Right ventricle myocardium inferior (tissue), 1 donor: ENCODE measurements around the gene RIN3. TPM values are rescaled to one million over a fixed set of nuclear protein-coding genes. Genes with fewer than 3 reads are reported as not detected.
A peak's percentile ranks its signal among the peaks of the same experiment; 100 is the strongest.

Experiments
- ATAC-seq: fragments of 200-7000 bp; cut with Tn5 transposase; one replicate; pipeline ENCODE4 v1.9.1; 2020; ENCODE audit warnings: mild to moderate bottlenecking, moderate library complexity
- DNase-seq: peaks from one replicate; pipeline ENCODE4 v3.0.0; 2021; ENCODE audit errors: missing footprints
- intact Hi-C: fragments of 100-400 bp; cut with DNase I; formaldehyde crosslinking; loops from one replicate; pipeline ENCODE4 v1.11.0; 2022
- total RNA-seq: library from RNA; stranded (reverse); fragmentation: NEBNext Ultra II Directional; extraction: Animal tissue kit (Norgen Biotek cat#: 25700); gene quantifications from one replicate; pipeline ENCODE4 v1.2.1, GENCODE V29; 2021
- donor health status: DM: no; HTN: yes; CAD: no; lungs with severe emphysema.

RIN3 gene
- total RNA-seq, 1 donor from 2014 or later, result 13.0 TPM

DNA sequence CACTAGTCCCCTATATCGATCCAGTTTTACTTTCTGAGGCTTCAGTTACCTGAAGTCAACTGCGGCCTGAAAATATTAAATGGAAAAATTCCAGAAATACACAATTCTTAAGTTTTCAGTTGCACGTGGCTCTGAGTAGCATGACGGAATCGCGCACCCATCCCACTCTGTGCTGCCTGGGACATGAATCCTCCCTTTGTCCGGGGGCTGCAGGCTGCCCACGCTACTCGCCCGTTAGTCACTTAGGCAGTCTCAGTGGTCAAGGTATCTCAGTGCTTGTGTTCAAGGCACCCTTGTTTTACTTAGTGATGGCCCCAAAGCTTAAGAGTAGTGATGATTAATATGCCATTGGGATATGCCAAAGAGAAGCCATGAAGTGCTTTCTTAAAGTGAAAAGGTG, 188.2 kb downstream of the RIN3 start:
- ATAC-seq (no peak), DNase-seq (no peak)
- intact Hi-C loops, result no loop called here

DNA sequence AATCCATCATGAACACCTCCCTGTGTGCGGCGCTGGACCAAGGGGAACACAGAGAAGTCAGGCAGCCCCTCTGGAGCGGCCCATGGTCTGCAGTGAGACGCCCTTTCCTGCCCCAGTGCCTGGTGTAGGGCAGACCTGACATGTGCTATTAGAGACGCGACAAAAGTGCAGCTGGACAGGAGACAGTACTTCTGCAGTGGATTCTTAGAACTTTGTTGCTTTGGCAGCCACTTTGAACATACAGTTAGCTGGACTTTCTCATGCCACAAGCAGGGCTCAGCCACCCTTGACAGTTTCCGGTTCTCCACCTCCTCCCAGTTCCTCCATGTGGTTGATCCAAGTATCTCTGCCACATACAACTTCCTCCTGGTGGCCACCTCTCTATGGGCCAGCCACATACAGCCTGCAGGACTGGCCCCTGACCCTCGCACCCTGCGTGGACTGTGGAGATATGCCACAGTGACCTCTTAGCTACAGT, 188.9 kb downstream of the RIN3 start:
- intact Hi-C loops, result no loop called here
- ATAC-seq (peak; percentile 49), DNase-seq (no peak)

GRCh38 chr14:92703516-92703915, 189.9 kb downstream of the RIN3 start:
- intact Hi-C loops, result no loop called here
- ATAC-seq, result no peak
- DNase-seq, result no peak

- intact Hi-C loops, result no loop called here
- ATAC-seq (peak; percentile 39), DNase-seq (no peak)
Measured at GRCh38 chr14:92704036-92704804, 190.6 kb downstream of the RIN3 start.

- DNase-seq (no peak), ATAC-seq (no peak)
- intact Hi-C loops, result no loop called here
Measured at GRCh38 chr14:92704821-92705220, 191.2 kb downstream of the RIN3 start.

DNA sequence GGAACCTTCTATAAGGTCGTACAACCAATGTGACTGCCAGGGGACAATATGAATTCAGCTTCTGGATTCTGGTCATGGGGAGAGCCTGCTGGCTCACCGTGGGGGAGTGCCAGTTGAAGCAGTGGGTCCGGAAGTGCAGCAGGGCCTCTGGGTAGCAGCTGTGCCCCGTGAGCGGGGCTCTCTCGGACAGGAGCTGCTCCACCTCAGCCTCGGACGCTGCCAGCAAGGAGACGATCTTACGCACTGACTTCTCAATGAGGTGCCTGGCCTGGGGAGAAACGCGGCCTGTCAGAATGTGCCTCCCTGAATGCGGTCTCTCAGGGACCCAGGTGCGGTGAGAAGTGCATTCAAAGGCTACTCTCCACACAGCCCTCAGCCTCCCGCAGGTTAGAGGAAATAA, 192.8 kb downstream of the RIN3 start:
- DNase-seq (no peak), ATAC-seq (no peak)
- intact Hi-C loops, result no loop called here

- ATAC-seq (no peak), DNase-seq (no peak)
- intact Hi-C loops, result no loop called here
Measured at GRCh38 chr14:92709340-92710000, 195.9 kb downstream of the RIN3 start.

GRCh38 chr14:92710001-92710341, 196.4 kb downstream of the RIN3 start:
- DNase-seq (no peak), ATAC-seq (no peak)
- intact Hi-C loops, result loop anchor here (5.0 kb wide), 1 partner anchor 37 kb away; the partner anchor contains the start of gene LGMN

- intact Hi-C loops, result loop anchor here (5.0 kb wide), 1 partner anchor 35 kb away; the partner anchor contains the start of gene LGMN
- no peak for DNase-seq
- ATAC-seq, result no peak
Measured at GRCh38 chr14:92711976-92712653, 198.5 kb downstream of the RIN3 start.

DNA sequence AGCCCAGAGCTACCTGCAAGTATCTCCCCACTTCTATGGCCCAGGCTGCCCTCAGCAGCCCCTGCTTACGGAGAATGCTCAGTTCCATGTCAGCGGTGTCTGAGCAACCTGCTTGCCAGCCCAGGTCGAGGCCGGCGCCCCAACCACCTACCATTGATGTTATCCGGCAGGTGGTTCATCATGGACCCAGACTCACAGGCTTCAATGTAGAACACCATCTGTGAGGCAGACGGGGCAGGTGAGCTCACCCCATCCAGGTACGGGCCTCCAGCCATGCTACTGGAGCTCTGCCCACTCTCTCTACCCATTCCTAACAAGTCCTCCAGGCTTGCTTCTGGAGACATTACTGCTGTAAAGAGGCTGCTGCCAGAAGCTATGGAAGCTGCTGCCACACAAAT, 199.1 kb downstream of the RIN3 start:
- intact Hi-C loops, result loop anchor here (5.0 kb wide), 1 partner anchor 35 kb away; the partner anchor contains the start of gene LGMN
- ATAC-seq, result no peak

GRCh38 chr14:92714739-92715307, 201.2 kb downstream of the RIN3 start:
- intact Hi-C loops, result loop anchor here (1.0 to 5.0 kb wide), 2 partner anchors 32 to 68 kb away; partner anchors contain the start of gene LGMN
- peak; percentile 86 for DNase-seq
- peak; percentile 70 for ATAC-seq

More for the DNA sequence above, 199.1 kb downstream of the RIN3 start:
- no peak for DNase-seq

DNA sequence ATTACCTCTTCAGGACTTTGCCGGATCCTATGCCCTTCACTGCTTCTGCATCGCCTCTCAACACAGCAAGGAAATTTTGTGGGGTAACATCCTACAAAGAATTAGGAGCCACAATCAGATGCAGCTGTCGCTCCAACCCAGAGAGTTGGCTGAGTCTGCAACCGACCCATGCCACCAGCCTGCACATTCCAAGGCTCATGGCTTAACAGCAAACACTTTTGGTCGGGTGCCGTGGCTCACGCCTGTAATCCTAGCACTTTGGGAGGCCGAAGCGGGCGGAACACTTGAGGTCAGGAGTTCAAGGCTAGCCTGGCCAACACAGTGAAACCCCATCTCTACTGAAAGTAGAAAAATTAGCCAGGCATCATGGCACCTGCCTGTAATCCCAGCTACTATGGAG, 202.6 kb downstream of the RIN3 start:
- intact Hi-C loops, result no loop called here

DNA sequence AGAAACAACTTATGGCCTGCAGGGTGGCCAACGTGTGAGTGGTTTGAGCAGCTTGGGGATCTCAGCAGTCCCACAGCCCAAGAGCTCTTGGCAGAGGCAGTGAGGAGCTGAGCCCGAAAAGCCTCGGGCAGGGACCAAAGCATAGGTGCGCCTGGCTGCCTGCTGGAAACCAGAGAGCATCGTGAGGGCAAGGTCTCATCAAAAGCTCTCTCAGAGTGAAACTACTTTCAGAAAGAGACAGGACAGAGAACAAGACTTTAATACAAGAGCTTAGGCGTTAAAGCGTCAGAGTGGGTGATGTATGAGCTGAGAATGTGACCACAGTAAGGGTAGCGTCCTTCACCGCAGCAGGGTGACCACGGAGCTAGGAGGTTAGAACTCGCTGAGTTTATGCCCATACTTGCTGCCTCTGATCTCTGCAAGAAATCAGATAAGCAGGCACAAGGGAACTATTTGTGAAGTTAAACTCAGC, 204.0 kb downstream of the RIN3 start:
- no peak for ATAC-seq
- intact Hi-C loops, result no loop called here

More for the DNA sequence above, 202.6 kb downstream of the RIN3 start:
- ATAC-seq, result no peak
- DNase-seq, result no peak

GRCh38 chr14:92718664-92719063, 205.1 kb downstream of the RIN3 start:
- no peak for DNase-seq
- intact Hi-C loops, result no loop called here
- ATAC-seq, result no peak

More for the DNA sequence above, 204.0 kb downstream of the RIN3 start:
- no peak for DNase-seq

- DNase-seq, result no peak
- intact Hi-C loops, result no loop called here
Measured at GRCh38 chr14:92719421-92719820, 205.8 kb downstream of the RIN3 start.

GRCh38 chr14:92719890-92720323, 206.3 kb downstream of the RIN3 start:
- ATAC-seq (peak; percentile 42), DNase-seq (no peak)

More at GRCh38 chr14:92719421-92719820, 205.8 kb downstream of the RIN3 start:
- peak; percentile 65 for ATAC-seq

DNA sequence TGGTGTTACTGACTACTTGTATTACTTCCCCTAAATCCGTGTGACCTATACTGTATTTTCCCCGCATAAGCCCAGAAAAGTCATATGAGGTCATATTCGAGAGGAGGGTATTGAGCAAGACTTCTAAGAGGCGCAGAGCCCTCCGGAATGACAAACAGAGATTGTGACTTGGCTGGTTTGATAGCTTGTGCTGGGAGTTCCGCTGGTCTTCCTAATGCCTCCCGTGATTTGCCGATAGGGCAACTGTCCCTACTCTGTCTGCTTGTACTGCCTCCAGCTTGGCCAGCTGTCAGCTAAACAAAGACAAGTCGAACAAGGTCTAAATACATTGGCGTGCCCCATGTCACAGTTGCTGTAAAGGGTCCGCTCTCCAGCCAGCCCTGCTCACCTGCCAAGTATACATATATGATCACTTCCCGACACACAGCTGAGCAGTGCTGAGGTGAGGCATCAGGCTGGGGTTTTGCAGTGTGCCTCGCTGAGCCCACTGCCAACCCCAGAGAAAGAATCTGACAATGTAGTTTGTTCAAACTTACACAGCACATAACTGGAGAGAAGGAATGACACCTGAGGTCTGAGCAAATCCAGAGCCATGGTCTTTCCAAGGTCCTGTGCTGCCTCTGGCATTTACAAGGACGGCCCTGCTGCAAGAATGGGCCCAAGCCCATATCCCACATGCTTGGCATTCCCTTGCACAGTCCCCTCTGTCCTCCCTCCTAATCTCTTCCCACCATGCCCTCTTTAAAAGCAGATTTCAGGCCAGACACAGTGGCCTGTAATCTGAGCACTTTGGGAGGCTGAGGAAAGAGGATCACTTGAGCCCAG, 211.1 kb downstream of the RIN3 start:
- intact Hi-C loops, result no loop called here
- ATAC-seq, result peak; percentile 87
- no peak for DNase-seq

More at GRCh38 chr14:92719890-92720323, 206.3 kb downstream of the RIN3 start:
- intact Hi-C loops, result no loop called here
